OCI-LY7 (cell line): Measurements from ENCODE around the gene ACACB.

Experiments
- EZH2phosphoT487 ChIP-seq: fragments of 200-600 bp; sonication (generic); IDR thresholded peaks from 2 replicates; pipeline ENCODE4 v1.6.1; 2018; ENCODE audit warnings: low read depth, borderline replicate concordance, mild to moderate bottlenecking, mixed run types, antibody characterized with exemption, low read length, moderate library complexity, mixed read lengths
- TF ChIP-seq, protein P1 (sequence below): fragments of 200-600 bp; sonication (generic); conservative IDR thresholded peaks from 2 replicates; pipeline ENCODE4 v1.5.1; 2014; ENCODE audit warnings: mild to moderate bottlenecking, antibody characterized with exemption, low read length, moderate library complexity, mixed read lengths

DNA sequence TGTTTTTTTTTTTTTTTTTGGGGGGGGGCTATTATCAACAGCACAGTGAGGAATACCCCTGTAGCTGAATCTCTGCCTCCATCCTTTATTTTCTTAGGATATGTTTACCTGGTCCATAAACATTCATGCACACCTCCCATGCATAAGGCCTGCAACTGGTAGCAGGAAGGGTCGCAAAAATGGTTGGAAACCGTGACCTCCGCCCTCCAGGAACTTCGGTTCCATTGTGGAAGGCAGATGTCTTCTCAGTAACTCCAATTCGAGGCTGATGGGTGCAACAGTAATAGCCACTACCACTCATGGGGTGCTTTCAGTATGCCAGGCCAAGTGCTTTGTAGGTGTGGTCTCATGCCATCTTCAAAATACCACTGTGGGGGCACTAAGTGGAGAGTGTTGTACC is 40.2 kb downstream of the ACACB start:
- TF ChIP-seq, protein P1, sequence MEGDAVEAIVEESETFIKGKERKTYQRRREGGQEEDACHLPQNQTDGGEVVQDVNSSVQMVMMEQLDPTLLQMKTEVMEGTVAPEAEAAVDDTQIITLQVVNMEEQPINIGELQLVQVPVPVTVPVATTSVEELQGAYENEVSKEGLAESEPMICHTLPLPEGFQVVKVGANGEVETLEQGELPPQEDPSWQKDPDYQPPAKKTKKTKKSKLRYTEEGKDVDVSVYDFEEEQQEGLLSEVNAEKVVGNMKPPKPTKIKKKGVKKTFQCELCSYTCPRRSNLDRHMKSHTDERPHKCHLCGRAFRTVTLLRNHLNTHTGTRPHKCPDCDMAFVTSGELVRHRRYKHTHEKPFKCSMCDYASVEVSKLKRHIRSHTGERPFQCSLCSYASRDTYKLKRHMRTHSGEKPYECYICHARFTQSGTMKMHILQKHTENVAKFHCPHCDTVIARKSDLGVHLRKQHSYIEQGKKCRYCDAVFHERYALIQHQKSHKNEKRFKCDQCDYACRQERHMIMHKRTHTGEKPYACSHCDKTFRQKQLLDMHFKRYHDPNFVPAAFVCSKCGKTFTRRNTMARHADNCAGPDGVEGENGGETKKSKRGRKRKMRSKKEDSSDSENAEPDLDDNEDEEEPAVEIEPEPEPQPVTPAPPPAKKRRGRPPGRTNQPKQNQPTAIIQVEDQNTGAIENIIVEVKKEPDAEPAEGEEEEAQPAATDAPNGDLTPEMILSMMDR: no peak
- no peak for TF ChIP-seq EZH2phosphoT487
